HL-60 (cell line): ENCODE data around the gene UBTD2.

Source experiments
- DNase-seq, 2 experiments: peaks; one replicate each; pipeline ENCODE4 v3.0.0-alpha.2; 2010 to 2020; ENCODE audit warnings: low read depth in 1 of 2, low spot score in 1 of 2
- H3K27ac ChIP-seq: fragments of 250-450 bp; sonication (Bioruptor Pico); replicated peaks from 2 replicates; pipeline ENCODE4 v1.5.1; 2020; ENCODE audit warnings: mild to moderate bottlenecking, moderate library complexity
- H3K27me3 ChIP-seq: fragments of 250-450 bp; sonication (Bioruptor Pico); 2 replicates; pipeline ENCODE4 v1.5.1; 2021; ENCODE audit warnings: mild to moderate bottlenecking, moderate library complexity; ENCODE audit not compliant: insufficient read depth, poor library complexity, severe bottlenecking
- H3K4me3 ChIP-seq: replicated peaks from 2 replicates; pipeline ENCODE4 v1.5.1; 2011; ENCODE audit warnings: mild to moderate bottlenecking, control low read depth, low read length; ENCODE audit not compliant: insufficient read depth
- CTCF ChIP-seq: IDR thresholded peaks from one replicate; pipeline ENCODE4 v1.5.1; 2011; ENCODE audit warnings: low read length, control low read depth, inconsistent platforms; ENCODE audit not compliant: insufficient read depth
- GABPA ChIP-seq: IDR thresholded peaks from 2 replicates; pipeline ENCODE4 v1.6.1; 2012; ENCODE audit warnings: low read depth
- POLR2AphosphoS5 ChIP-seq: IDR thresholded peaks from 2 replicates; pipeline ENCODE4 v1.6.1; 2012; ENCODE audit warnings: low read depth
- REST ChIP-seq: IDR thresholded peaks from 2 replicates; pipeline ENCODE4 v1.6.1; 2012; ENCODE audit warnings: low read depth; ENCODE audit not compliant: insufficient replicate concordance
- SPI1 ChIP-seq: IDR thresholded peaks from 2 replicates; pipeline ENCODE4 v1.6.1; 2012; ENCODE audit warnings: low read depth, mild to moderate bottlenecking, borderline replicate concordance

Gene UBTD2

GRCh38 chr5:172266071-172266675, 17.4 kb downstream of the UBTD2 start:
- no peaks in the 10 kb centered on the region for H3K27me3 ChIP-seq
- TF ChIP-seq CTCF (no peak), GABPA (no peak), SPI1 (no peak), POLR2AphosphoS5 (no peak), REST (no peak)
- no peak for DNase-seq
- no peak overlapping the region for H3K4me3 ChIP-seq
- H3K27ac ChIP-seq, result no peak overlapping the region

GRCh38 chr5:172264815-172265395, 18.7 kb downstream of the UBTD2 start:
- H3K27me3 ChIP-seq, result no peaks in the 10 kb centered on the region
- no peak overlapping the region for H3K4me3 ChIP-seq
- no peak for TF ChIP-seq POLR2AphosphoS5
- TF ChIP-seq GABPA, result no peak
- TF ChIP-seq REST, result no peak
- TF ChIP-seq CTCF, result no peak
- no peak for TF ChIP-seq SPI1
- DNase-seq, result no peak
- no peak overlapping the region for H3K27ac ChIP-seq

GRCh38 chr5:172255444-172255843, 28.1 kb downstream of the UBTD2 start:
- Histone ChIP-seq H3K4me3 (no peak overlapping the region), H3K27me3 (no peaks in the 10 kb centered on the region), H3K27ac (no peak overlapping the region)
- DNase-seq, result no peak
- no peak for TF ChIP-seq REST
- TF ChIP-seq POLR2AphosphoS5, result no peak
- no peak for TF ChIP-seq CTCF
- no peak for TF ChIP-seq SPI1
- TF ChIP-seq GABPA, result no peak
